ENCODE measurements around the gene PSME1.
"Not testable (repeated sequence)": the region's sequence is repeated elsewhere in the genome, so short reads cannot be mapped to it uniquely, and the experiment has no call there.

Gene PSME1

DNA sequence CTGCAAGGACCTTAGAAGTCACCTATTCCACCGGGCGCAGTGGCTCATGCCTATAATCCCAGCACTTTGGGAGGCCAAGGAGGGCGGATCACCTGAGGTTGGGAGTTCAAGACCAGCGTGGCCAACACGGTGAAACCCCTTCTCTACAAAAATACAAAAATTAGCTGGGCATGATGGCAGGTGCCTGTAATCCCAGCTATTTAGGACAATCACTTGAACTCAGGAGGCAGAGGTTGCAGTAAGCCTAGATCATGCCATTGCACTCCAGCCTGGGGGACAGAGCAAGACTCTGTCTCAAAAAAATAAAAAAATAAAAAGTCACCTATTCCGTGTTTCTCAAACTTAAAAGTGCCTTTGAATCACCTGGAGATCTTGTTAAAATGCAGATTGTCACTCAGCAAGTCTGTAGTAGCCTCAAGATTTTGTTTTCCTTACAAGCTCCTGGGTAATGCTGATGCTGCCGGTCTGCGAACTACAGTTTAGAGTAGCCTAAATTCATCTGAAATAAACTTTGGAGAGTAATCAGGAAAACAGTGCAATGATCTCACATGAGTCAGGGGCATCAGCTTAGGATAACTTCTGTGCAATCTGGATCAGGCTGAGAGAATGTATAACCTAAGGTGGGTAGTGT is 30.3 kb upstream of the PSME1 start:
- not testable (repeated sequence) for DNase-seq

DNA sequence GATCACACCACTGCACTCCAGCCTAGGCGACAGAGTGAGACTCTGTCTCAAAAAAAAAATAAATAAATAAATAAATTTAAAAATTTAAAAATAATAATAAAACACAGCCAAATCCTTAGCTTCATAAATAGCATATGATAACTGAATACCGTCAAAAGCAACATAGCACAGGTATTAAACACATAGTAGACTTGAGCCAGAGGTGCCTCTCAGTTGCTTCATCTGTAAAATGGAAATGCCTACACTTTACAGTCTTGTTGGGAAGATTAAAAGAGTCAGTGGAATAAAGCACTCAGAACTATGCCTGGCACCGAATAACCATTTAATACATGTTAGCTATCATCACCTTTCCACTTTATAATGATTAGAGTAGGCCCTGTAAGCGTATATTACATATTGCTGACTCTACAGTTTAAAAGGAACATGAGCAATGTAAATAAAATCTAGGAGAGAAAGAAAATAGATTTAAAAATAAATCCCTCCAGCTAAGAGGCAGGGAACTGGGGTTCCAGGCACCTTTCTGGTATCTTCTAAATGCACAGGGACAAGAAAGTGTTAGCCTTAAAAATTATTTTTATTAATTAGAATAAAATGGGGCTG is 29.2 kb upstream of the PSME1 start:
- DNase-seq: no peak

DNA sequence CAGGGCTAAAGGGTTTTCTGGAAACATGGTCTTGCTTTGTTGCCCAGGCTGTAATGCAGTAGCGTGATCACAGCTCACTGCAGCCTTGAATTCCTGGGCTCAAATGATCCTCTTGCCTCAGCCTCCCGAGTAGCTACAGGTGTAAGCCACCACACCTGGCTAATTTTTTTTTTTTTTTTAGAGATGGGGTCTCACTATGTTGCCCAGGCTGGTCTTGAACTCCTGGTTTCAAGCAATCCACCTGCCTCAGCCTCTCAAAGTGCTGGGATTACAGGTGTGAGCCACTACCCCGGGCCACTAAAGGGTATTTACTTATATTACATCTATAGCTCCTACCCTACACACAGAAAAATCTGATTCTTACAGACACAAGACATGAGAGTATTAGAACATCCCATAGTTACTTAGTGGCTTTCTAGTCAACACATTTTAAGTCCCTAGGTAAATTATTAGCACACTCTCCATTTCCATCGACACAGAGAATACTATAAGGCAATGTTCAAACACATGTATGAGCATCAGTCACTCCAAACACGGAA is 27.6 kb upstream of the PSME1 start:
- DNase-seq: no peak

DNA sequence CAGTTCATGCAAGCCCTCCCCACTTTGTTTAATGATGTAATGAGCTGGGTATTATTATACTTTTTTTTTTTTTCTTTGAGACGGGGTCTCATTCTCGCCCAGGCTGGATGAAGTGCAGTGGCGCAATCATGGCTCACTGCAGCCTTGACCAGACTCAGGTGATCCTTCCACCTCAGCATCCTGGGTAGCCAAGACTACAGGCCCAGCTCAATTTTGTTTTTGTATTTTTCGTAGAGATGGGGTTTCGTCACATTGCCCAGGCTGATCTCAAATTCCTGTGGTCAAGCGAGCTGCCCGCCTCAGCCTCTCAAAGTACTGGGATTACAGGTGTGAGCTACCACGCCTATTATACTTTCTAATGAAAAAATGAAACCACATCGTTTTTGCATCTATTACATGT is 25.9 kb upstream of the PSME1 start:
- DNase-seq: no peak

DNA sequence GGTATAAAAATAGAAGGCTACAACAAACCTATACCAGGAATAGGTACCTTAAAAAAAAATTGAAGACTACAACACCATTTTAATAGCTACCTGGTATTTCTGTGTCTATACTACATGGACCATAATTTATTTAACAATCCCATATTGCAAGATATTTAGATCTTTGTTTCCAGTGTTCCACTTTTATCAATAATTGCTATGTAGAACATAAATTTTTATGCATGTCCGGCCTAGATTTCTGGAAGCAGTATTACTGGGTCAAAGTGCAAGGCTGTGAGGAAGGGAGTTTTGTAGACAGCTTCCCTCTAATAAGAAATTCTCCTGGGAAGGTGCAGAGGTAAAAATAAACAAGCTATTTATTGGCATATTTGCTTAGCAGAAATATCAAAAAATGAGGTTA is 25.5 kb upstream of the PSME1 start:
- no peak for DNase-seq

DNA sequence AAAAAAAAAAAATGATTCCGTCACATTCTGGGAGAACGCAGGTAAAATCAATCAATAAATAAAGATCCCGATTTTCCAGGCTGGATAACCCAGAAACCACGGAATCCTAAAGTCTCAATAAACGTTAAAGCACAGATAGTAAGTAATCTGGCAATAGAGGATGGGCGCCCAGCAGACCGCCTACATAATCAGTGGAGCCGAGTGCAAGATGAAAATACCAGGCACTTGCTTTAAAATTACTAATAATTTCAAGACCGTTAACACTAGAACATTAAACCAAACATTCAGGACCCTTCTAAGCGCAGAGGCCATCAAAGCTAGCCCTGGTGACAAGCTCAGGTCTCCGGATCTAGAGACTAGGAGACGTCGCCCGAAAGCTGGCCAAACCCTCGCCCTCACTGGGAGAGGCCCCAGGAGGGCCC is 22.6 kb upstream of the PSME1 start:
- DNase-seq: no peak

DNA sequence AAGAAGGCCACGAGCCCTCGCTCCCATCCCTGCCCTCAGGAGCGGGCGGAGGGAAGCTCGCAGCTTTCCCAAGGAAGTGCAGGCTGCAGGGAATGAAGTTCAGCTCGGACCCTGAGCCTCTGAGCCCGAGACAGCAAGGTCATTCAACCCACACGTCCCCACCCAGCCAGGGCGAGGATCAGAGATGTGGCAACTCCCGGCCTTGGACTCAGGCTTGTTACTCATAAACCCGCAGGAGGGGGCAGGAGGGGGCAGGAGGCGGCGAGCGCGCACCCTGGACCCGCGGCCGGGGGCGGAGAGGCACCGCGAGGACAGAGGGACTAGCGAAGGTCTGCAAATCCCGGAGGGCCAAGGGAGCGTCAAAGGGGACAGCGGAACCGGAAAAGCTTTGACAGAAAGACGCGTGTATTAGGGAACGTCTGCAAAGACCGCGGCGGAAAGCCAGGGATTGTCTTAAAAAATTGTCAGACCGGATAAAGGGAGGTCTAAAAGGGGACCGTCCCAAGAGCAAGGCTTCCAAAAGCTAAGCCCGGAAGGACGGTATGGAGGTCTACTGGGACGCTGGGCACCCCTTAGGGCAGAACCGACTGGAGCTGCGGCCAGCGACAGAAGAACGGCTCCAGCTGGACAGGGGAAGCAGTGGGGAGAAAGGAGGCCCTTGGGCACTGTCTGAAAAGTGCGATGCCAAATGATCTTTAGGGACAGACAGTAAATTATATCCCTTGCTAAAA is 22.0 kb upstream of the PSME1 start:
- peak; percentile 94 to 95 for DNase-seq

DNA sequence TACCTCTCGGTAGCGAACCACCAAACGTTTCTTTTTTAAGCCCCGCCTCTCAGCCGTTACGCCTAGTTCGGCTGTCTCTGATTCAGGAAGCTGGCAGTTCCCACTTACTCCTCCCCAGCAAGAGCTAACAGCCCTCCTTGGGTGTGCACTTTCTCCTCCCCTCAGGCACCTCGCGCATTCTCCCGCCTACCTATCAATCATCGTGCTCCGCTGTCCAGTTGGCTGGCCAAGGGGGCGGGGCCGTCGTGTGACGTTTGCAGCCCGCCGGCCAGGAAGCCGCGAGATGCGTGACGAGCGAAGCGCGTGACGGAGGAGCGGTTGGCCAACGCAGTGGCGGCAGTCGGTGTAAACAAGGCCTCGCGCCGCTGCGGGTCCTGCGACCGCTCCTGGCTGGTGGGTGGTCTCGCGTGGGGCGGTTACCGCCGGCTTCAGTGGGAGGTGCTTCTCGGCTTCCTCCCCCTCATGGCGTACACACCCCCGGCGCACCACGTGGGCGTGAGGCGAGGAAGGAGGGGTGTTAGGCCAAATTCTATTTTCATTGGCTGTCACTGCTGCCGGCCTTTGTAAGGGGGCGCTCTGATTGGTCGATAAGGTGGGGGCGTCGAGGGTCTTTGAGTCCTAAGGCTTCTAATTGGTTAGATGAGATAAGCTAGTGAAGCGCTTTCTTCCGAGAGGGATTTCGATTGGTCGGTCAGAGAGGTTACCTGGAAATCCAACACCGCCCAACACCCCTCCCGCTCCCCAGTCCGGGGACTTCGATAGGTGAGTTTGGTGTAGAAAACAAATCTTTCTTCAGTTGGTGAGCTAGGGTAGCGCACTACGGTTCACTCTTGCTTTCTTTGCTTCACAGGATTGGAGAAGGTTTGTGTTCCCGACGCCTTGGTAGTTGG is 21.2 kb upstream of the PSME1 start, which contains the start of the genes DCAF11 and NRL:
DCAF11 (plus strand) TSS at position 246 of the 890 bp plus-strand sequence. CDS start 818 bp downstream, outside the sequence.
NRL (minus strand) TSS at position 418 of the 890 bp plus-strand sequence. CDS start 32,101 bp downstream, outside the sequence.
- peak; percentile 99 for DNase-seq

DNA sequence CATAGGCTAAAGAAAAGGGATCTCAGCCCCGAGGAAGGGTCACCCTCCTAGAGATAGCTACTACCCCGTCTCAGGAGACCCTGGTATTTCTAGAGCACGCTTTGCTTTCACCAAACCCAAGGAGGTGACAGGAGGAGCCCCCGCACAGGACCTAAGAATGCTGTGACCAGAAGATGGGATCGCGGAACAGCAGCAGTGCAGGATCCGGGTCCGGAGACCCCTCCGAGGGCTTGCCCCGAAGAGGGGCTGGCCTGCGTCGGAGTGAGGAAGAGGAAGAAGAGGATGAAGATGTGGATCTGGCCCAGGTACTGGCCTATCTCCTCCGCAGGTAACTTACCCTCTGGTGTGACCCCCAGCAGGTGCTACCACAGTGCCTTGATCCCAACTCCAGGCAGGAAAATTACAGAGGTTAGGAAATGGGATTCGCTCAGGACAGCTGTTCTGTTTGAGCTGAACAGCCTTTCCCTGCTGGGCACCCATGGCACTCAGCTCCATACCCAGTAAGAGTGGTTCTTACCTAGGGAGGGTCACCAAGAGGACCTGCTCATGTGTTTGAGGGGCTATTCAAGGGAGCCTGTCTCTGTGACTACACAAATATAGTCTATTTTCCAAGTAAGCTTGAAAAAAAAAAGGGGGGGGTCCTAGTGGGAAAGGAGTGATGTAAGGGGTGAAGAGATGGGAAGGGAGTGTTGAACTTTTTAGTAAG is 20.4 kb upstream of the PSME1 start:
- no peak for DNase-seq

DNA sequence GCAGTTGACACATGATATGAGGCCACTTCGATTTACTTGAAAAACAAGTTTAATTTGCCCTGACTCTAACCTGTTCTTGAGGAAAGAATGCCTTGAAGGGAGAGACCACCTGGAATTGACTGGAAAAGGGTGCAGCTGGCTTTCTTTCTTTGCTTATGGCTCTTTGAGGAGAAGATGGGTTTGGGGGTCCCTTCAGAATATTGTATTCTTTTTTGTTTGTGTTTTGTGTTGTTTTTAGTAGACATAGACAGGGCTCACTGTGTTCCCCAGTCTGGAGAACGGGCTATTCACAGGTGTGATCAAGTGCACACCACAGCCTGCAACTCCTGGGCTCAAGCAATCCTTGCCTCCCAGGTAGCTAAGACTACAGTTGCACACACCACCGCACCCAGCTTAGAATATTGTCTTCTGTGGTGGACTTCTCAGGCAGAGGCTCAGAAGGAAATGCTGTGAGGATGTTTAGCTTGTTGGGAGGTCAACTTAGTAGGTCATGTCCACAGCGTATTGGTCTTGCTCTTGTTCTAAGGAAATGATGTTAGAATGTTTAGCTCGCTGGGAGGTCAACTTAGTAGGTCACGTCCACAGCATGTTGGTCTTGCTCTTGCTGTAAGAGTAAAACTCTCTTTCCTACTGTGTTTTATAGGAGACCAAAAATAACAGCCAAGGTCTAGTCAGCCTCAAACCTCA is 19.7 kb upstream of the PSME1 start:
- no peak for DNase-seq

DNA sequence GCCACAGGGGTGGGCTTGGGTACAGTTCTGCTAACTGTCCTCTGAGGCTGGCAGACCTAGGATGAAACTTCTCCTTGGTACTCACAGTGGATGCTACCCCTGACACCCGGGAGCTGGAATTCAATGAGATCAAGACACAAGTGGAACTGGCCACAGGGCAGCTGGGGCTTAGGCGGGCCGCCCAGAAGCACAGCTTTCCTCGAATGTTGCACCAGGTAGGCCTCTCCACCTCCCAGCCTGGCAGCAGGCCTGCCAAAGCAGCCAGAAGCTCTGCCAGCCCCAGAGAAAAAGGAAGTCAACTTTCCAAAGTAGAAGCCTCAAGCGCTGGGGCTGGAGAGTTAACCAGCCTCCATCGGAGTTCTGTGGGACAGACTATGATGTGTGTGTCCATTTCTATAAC is 18.8 kb upstream of the PSME1 start:
- DNase-seq: no peak

DNA sequence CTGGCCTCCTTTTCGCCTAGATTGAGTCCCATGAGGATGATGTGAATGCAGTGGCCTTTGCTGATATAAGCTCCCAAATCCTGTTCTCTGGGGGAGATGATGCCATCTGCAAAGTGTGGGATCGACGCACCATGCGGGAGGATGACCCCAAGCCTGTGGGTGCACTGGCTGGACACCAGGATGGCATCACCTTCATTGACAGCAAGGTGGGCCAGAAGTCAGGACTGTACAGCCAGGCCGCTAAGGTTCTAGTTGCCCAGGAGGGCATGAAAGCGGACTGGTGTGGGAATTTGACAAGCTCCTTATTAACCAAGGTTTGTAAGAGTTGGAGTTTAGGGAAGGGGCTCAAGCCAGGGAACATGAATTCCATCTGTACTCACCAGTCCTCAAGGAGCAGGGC is 16.3 kb upstream of the PSME1 start:
- no peak for DNase-seq

DNA sequence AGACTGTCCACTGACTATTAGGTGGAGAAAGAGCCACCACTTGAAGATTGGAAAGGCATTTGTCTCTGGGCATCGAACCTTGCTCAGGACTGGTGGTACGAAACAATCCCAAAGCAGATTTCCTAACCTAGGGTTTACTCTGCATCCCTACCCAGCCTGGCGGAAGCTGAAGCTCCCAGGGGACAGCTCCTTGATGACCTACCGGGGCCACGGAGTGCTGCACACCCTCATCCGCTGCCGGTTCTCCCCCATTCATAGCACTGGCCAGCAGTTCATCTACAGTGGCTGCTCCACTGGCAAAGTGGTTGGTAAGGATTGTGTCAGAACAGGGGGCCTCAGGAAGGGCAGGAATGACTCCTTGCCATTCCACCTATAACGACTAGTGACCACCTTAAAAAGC is 14.8 kb upstream of the PSME1 start:
- DNase-seq: no peak

DNA sequence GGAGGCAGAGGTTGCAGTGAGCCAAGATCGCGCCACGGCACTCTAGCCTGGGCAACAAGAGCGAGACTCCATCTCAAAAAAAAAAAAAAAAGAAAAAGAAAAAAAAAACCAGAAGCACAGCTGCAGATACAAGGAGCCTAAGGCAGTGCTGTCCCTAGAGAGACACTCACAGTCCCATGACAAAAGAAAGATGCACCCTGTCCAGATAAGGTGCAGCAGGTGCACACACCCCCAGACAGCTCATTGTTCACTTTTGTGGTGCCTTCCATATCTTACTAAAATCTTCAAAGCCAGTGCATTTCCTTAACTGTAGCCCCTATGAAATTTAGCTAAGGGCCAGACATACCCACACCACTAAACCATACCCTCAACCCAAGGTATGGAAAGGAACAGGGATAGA is 13.6 kb upstream of the PSME1 start:
- no peak for DNase-seq

DNA sequence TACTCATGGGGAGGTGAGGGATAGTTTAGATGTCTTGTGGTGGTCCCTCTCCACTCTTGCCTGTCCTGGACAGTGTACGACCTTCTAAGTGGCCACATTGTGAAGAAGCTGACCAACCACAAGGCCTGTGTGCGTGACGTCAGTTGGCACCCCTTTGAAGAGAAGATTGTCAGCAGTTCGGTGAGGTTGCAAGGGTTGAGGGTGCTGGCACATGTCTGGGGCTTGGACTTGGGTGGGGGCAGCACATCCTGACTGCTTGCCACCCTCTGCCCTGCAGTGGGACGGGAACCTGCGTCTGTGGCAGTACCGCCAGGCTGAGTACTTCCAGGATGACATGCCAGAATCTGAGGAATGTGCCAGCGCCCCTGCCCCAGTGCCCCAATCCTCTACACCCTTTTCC is 13.1 kb upstream of the PSME1 start:
- no peak for DNase-seq

DNA sequence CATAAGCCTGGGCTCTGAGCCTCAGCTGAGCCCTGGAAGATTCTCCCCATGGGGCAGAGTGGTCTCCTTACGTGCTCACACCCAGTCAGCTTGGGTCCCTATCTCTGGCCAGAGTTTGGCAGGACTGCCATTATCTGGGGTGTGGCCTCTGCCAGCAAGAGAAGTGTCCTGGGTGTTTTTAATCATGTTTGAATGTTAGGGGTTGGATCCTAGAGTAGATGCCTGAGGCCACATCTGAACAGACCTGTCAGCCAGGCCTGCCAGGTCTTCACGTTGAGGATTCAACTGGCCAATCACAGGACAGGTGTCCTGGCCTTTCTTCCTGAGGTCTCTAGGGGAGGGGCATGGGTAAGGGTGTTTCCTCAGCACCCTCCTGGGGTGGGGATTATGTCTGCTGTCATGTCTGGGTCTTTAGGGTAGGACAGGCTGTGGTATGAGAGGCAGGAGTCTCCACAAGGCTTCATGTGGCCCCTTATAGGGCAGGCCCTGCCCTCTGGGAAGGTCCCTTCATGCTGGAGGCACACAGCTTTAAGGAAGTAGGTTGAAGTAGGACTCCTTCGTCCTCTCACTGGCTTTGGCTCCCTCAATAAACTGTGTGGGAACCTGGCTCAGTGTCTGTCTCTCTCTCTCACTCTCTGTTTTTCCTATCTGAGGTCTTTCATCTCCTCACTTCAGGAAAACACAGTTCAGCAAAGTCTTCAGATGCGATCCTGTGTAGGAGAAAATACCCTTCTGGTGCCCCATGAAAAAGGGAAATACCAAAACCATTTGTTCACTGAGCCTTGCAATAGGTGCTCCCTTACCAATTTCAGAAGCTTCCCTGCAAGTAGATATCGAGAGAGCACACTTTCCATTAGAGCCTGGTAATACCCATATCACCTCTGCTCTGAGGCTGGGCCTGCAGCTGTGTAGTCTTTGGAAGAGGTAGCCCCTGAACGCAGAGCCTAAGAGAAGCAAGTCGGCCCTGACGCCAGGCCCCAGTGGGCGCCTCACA is 12.3 kb upstream of the PSME1 start:
- DNase-seq: no peak

DNA sequence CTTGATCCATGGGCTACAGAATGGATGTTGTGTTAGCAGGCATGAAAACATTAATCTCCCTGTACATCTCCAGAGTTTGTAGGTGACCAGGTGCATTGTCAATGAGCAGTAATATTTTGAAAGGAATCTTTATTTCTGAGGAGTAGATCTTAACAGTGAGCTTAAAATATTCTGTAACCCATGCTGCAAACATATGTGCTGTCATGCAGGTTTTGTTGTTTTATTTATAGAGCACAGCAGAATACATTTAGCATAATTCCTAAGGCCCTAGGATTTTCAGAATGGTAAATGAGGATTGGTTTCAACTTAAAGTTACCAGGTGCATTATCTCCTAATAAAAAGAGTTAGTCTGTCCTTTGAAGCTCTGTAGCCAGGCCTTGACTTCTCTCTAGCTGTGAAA is 9.1 kb upstream of the PSME1 start:
- DNase-seq: no peak

DNA sequence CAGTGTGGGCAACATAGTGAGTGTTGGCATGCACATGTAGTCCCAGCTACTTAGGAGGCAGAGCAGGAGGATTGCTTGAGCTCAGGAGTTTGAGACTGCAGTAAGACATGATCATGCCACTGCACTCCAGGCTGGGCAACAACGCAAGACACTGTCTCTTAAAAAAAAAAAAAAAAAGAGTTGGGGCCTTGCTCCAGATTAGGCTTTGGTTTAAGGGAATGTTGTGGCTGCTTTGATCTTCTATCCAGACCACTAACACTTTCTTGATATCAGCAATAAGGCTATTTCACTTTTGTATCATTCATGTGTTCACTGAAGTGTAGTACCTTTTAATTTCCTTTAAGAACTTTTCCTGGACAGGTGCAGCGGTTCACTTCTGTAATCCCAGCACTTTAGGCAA is 8.3 kb upstream of the PSME1 start:
- no peak for DNase-seq

DNA sequence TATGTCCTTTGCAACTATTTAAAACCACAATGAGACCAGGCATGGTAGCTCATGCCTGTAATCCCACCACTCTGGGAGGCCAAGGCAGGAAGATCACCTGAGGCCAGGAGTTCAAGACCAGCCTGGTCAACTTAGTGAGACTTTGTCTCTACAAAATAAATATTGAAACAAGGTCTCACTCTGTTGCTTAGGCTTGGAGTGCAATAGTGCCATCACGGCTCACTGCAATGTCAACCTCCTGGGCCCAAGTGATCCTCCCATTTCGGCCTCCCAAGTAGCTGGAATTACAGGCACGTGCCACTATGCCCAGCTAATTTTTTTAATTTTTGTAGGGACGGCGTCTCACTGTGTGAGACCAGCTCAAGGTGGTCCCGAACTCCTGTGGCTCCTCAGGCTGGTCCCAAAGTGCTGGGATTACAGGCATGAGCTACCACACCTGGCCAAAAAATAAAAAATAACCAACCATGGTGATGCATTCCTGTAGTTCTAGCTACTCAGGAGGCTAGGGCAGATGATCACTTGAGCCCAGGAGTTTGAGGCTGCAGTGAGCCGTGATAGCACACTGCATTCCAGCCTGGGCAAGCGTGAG is 6.5 kb upstream of the PSME1 start:
- no peak for DNase-seq

DNA sequence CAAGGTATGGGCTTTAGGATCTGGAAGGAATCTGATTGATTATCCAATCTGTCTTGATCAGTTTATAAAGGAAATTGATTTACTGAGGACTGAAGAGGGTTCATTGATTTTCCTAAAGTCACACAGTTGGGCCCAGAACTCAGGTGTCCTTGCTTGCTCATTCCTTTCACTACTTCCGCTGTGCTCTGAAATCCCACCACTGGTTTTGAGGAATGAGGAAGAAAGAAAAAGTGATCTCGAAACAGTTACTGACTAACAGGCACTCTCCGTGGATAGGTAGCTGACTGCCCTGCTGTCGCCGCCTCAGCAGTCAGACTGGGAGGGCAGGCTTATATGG is 5.6 kb upstream of the PSME1 start, which contains the start of gene FITM1:
FITM1 (plus strand) TSS at position 280 of the 337 bp plus-strand sequence. CDS start 905 bp downstream, outside the sequence.
- DNase-seq: no peak
